Endodermal cell (in vitro differentiated cells): ENCODE results near the gene NOTUM. TPM values are rescaled to one million over a fixed set of nuclear protein-coding genes. Genes with fewer than 3 reads are reported as not detected.

Source experiments
- DNase-seq: peaks from one replicate; pipeline ENCODE4 v3.0.0-alpha.2; 2017
- H3K27ac ChIP-seq: 2 replicates; pipeline ENCODE4 v1.5.1; 2013; ENCODE audit warnings: mild to moderate bottlenecking, low read depth, low read length, moderate library complexity
- H3K27me3 ChIP-seq: 2 replicates; pipeline ENCODE4 v1.6.1; 2013; ENCODE audit warnings: mild to moderate bottlenecking, low read length, moderate library complexity; ENCODE audit not compliant: insufficient read depth, control insufficient read depth, poor library complexity, severe bottlenecking
- H3K36me3 ChIP-seq: 2 replicates; pipeline ENCODE4 v1.7.0; 2013; ENCODE audit warnings: mild to moderate bottlenecking, low read length, moderate library complexity; ENCODE audit not compliant: control insufficient read depth, insufficient read depth
- H3K4me1 ChIP-seq: one replicate; pipeline ENCODE4 v1.7.0; 2013; ENCODE audit warnings: low read length; ENCODE audit not compliant: control insufficient read depth, insufficient read depth
- H3K4me3 ChIP-seq: 2 replicates; pipeline ENCODE4 v1.5.1; 2013; ENCODE audit warnings: mild to moderate bottlenecking, low read length, moderate library complexity
- H3K9ac ChIP-seq: 2 replicates; pipeline ENCODE4 v1.6.1; 2013; ENCODE audit warnings: mild to moderate bottlenecking, low read length, moderate library complexity; ENCODE audit not compliant: poor library complexity, severe bottlenecking; ENCODE audit errors: extremely low read depth
- H3K9me3 ChIP-seq: 2 replicates; pipeline ENCODE4 v1.6.1; 2013; ENCODE audit warnings: mild to moderate bottlenecking, low read length, moderate library complexity; ENCODE audit not compliant: control insufficient read depth
- H3K27ac Mint-ChIP-seq: 2 replicates; pipeline ENCODE4 v1.8.0; 2020; ENCODE audit warnings: mixed read lengths
- H3K27me3 Mint-ChIP-seq: 2 replicates; pipeline ENCODE4 v1.8.0; 2021; ENCODE audit warnings: mild to moderate bottlenecking, mixed read lengths; ENCODE audit not compliant: insufficient read depth
- H3K36me3 Mint-ChIP-seq: 2 replicates; pipeline ENCODE4 v1.8.0; 2020; ENCODE audit warnings: low read depth, mixed read lengths
- H3K4me1 Mint-ChIP-seq: 2 replicates; pipeline ENCODE4 v1.8.0; 2020; ENCODE audit warnings: mixed read lengths
- H3K4me3 Mint-ChIP-seq: 2 replicates; pipeline ENCODE4 v1.8.0; 2020; ENCODE audit warnings: mild to moderate bottlenecking, moderate library complexity, mixed read lengths
- H3K9me3 Mint-ChIP-seq: 2 replicates; pipeline ENCODE4 v1.8.0; 2020; ENCODE audit warnings: mild to moderate bottlenecking, mixed read lengths
- CTCF ChIP-seq: fragments of 200-600 bp; sonication (generic); conservative IDR thresholded peaks from 2 replicates; pipeline ENCODE4 v1.5.0; 2021; ENCODE audit warnings: antibody characterized with exemption, mild to moderate bottlenecking
- WGBS, 2 experiments: methylation state at CpG; one replicate each; pipeline versions ENCODE4 v1.1.5 to v1.1.7; 2013; ENCODE audit warnings: missing lambda C conversion rate in 2 of 2, mixed read lengths in 1 of 2; ENCODE audit not compliant: insufficient coverage in 1 of 2, insufficient read length in 1 of 2; 5-methylcytosine and 5-hydroxymethylcytosine counted together
- total RNA-seq, 2 donors: library from RNA; stranded (reverse); fragmentation: NEBNext Ultra II Directional in 1 of 2; extraction: Animal tissue kit (Norgen Biotek cat#: 25700) in 1 of 2; gene quantifications; 2 replicates in 1 of 2; 3 replicates in 1 of 2; pipeline ENCODE4 v1.2.1, GENCODE V29; 2021

NOTUM gene
- total RNA-seq, 2 donors from 2014 or later: 12.5 to 26.3 TPM

- H3K27me3 ChIP-seq: no peaks in the 10 kb centered on the region
- no peak overlapping the region for H3K27ac ChIP-seq
- peaks cover 6% of the 10 kb centered on the region for H3K36me3 Mint-ChIP-seq
- peak overlapping the region; percentile 73 for H3K4me3 Mint-ChIP-seq
- WGBS, 2 experiments: 93 to 94% methylated on average over 29 to 38 of the region's 38 CpGs
- H3K9me3 ChIP-seq: no peaks in the 10 kb centered on the region
- H3K4me1 Mint-ChIP-seq: no peaks in the 10 kb centered on the region
- H3K4me3 ChIP-seq: peak overlapping the region; percentile 81
- H3K4me1 ChIP-seq: no peaks in the 10 kb centered on the region
- H3K36me3 ChIP-seq: peaks cover 4% of the 10 kb centered on the region
- H3K27ac Mint-ChIP-seq: no peak overlapping the region
- no peak for TF ChIP-seq CTCF
- no peaks in the 10 kb centered on the region for H3K9me3 Mint-ChIP-seq
- peaks cover 11% of the 10 kb centered on the region for H3K27me3 Mint-ChIP-seq
- H3K9ac ChIP-seq: no peak overlapping the region
- DNase-seq: no peak
Measured at GRCh38 chr17:81934850-81935708, 25.9 kb downstream of the NOTUM start.

- DNase-seq: no peak
- Histone ChIP-seq H3K27me3 (no peaks in the 10 kb centered on the region), H3K9me3 (no peaks in the 10 kb centered on the region), H3K9ac (no peak overlapping the region), H3K4me3 (no peak overlapping the region), H3K4me1 (no peaks in the 10 kb centered on the region), H3K36me3 (peaks cover 4% of the 10 kb centered on the region), H3K27ac (no peak overlapping the region)
- Mint-ChIP-seq H3K27ac (no peak overlapping the region), H3K27me3 (peaks cover 14% of the 10 kb centered on the region), H3K36me3 (peaks cover 6% of the 10 kb centered on the region), H3K4me3 (no peak overlapping the region), H3K4me1 (no peaks in the 10 kb centered on the region), H3K9me3 (no peaks in the 10 kb centered on the region)
- 92 to 99% methylated on average over 18 to 23 of the region's 23 CpGs for WGBS, 2 experiments
- TF ChIP-seq CTCF: no peak
Measured at GRCh38 chr17:81934098-81934757, 26.8 kb downstream of the NOTUM start.

GRCh38 chr17:81933178-81933699 lies 27.7 kb downstream of the NOTUM start:
- whole genome bisulfite sequencing, 2 experiments: 94 to 98% methylated on average over 8 to 14 of the region's 14 CpGs
- Mint-ChIP-seq H3K9me3 (no peaks in the 10 kb centered on the region), H3K27me3 (peaks cover 9% of the 10 kb centered on the region), H3K27ac (no peak overlapping the region), H3K4me1 (no peaks in the 10 kb centered on the region), H3K36me3 (peaks cover 6% of the 10 kb centered on the region), H3K4me3 (no peak overlapping the region)
- peaks cover 4% of the 10 kb centered on the region for H3K36me3 ChIP-seq
- no peak for TF ChIP-seq CTCF
- no peak overlapping the region for H3K4me3 ChIP-seq
- H3K9me3 ChIP-seq: no peaks in the 10 kb centered on the region
- no peak for DNase-seq
- no peak overlapping the region for H3K9ac ChIP-seq
- peaks cover 7% of the 10 kb centered on the region for H3K4me1 ChIP-seq
- H3K27ac ChIP-seq: no peak overlapping the region
- peaks cover 3% of the 10 kb centered on the region for H3K27me3 ChIP-seq
